Endodermal cell (in vitro differentiated cells): ENCODE measurements around the gene RBM44. TPM values are rescaled to one million over a fixed set of nuclear protein-coding genes. Genes with fewer than 3 reads are reported as not detected.
A peak's percentile ranks its signal among the peaks of the same experiment; 100 is the strongest.

Experiments
- DNase-seq: peaks from one replicate; pipeline ENCODE4 v3.0.0-alpha.2; 2017
- H3K27ac ChIP-seq: 2 replicates; pipeline ENCODE4 v1.5.1; 2013; ENCODE audit warnings: mild to moderate bottlenecking, low read depth, low read length, moderate library complexity
- H3K27me3 ChIP-seq: 2 replicates; pipeline ENCODE4 v1.6.1; 2013; ENCODE audit warnings: mild to moderate bottlenecking, low read length, moderate library complexity; ENCODE audit not compliant: insufficient read depth, control insufficient read depth, poor library complexity, severe bottlenecking
- H3K36me3 ChIP-seq: 2 replicates; pipeline ENCODE4 v1.7.0; 2013; ENCODE audit warnings: mild to moderate bottlenecking, low read length, moderate library complexity; ENCODE audit not compliant: control insufficient read depth, insufficient read depth
- H3K4me1 ChIP-seq: one replicate; pipeline ENCODE4 v1.7.0; 2013; ENCODE audit warnings: low read length; ENCODE audit not compliant: control insufficient read depth, insufficient read depth
- H3K4me3 ChIP-seq: 2 replicates; pipeline ENCODE4 v1.5.1; 2013; ENCODE audit warnings: mild to moderate bottlenecking, low read length, moderate library complexity
- H3K9ac ChIP-seq: 2 replicates; pipeline ENCODE4 v1.6.1; 2013; ENCODE audit warnings: mild to moderate bottlenecking, low read length, moderate library complexity; ENCODE audit not compliant: poor library complexity, severe bottlenecking; ENCODE audit errors: extremely low read depth
- H3K9me3 ChIP-seq: 2 replicates; pipeline ENCODE4 v1.6.1; 2013; ENCODE audit warnings: mild to moderate bottlenecking, low read length, moderate library complexity; ENCODE audit not compliant: control insufficient read depth
- H3K27ac Mint-ChIP-seq: 2 replicates; pipeline ENCODE4 v1.8.0; 2020; ENCODE audit warnings: mixed read lengths
- H3K27me3 Mint-ChIP-seq: 2 replicates; pipeline ENCODE4 v1.8.0; 2021; ENCODE audit warnings: mild to moderate bottlenecking, mixed read lengths; ENCODE audit not compliant: insufficient read depth
- H3K36me3 Mint-ChIP-seq: 2 replicates; pipeline ENCODE4 v1.8.0; 2020; ENCODE audit warnings: low read depth, mixed read lengths
- H3K4me1 Mint-ChIP-seq: 2 replicates; pipeline ENCODE4 v1.8.0; 2020; ENCODE audit warnings: mixed read lengths
- H3K4me3 Mint-ChIP-seq: 2 replicates; pipeline ENCODE4 v1.8.0; 2020; ENCODE audit warnings: mild to moderate bottlenecking, moderate library complexity, mixed read lengths
- H3K9me3 Mint-ChIP-seq: 2 replicates; pipeline ENCODE4 v1.8.0; 2020; ENCODE audit warnings: mild to moderate bottlenecking, mixed read lengths
- WGBS, 2 experiments: methylation state at CpG; one replicate each; pipeline versions ENCODE4 v1.1.5 to v1.1.7; 2013; ENCODE audit warnings: missing lambda C conversion rate in 2 of 2, mixed read lengths in 1 of 2; ENCODE audit not compliant: insufficient coverage in 1 of 2, insufficient read length in 1 of 2; 5-methylcytosine and 5-hydroxymethylcytosine counted together
- total RNA-seq, 2 donors: library from RNA; stranded (reverse); fragmentation: NEBNext Ultra II Directional in 1 of 2; extraction: Animal tissue kit (Norgen Biotek cat#: 25700) in 1 of 2; gene quantifications; 2 replicates in 1 of 2; 3 replicates in 1 of 2; pipeline ENCODE4 v1.2.1, GENCODE V29; 2021
- TF ChIP-seq, protein P1 (sequence below): fragments of 200-600 bp; sonication (generic); conservative IDR thresholded peaks from 2 replicates; pipeline ENCODE4 v1.5.0; 2021; ENCODE audit warnings: antibody characterized with exemption, mild to moderate bottlenecking

Gene RBM44
- total RNA-seq, 2 donors from 2014 or later: 0.42 to 1.2 TPM

- Histone ChIP-seq H3K27me3 (no peaks in the 10 kb centered on the region), H3K4me1 (no peaks in the 10 kb centered on the region), H3K36me3 (no peaks in the 10 kb centered on the region), H3K27ac (no peak overlapping the region), H3K4me3 (no peak overlapping the region), H3K9me3 (no peaks in the 10 kb centered on the region), H3K9ac (no peak overlapping the region)
- Mint-ChIP-seq H3K4me1 (no peaks in the 10 kb centered on the region), H3K27me3 (no peaks in the 10 kb centered on the region), H3K36me3 (no peaks in the 10 kb centered on the region), H3K4me3 (no peak overlapping the region), H3K27ac (no peak overlapping the region), H3K9me3 (no peaks in the 10 kb centered on the region)
- WGBS, 2 experiments: 90 to 97% methylated on average over 10 of the region's 10 CpGs
- peak; percentile 21 for DNase-seq
- TF ChIP-seq, protein P1, sequence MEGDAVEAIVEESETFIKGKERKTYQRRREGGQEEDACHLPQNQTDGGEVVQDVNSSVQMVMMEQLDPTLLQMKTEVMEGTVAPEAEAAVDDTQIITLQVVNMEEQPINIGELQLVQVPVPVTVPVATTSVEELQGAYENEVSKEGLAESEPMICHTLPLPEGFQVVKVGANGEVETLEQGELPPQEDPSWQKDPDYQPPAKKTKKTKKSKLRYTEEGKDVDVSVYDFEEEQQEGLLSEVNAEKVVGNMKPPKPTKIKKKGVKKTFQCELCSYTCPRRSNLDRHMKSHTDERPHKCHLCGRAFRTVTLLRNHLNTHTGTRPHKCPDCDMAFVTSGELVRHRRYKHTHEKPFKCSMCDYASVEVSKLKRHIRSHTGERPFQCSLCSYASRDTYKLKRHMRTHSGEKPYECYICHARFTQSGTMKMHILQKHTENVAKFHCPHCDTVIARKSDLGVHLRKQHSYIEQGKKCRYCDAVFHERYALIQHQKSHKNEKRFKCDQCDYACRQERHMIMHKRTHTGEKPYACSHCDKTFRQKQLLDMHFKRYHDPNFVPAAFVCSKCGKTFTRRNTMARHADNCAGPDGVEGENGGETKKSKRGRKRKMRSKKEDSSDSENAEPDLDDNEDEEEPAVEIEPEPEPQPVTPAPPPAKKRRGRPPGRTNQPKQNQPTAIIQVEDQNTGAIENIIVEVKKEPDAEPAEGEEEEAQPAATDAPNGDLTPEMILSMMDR: no peak
Observed at GRCh38 chr2:237889811-237890210, 91.2 kb downstream of the RBM44 start.

Other genes starting within 250 kb of the RBM44 start
- not detected for gene PRLH, start 232.2 kb upstream of the RBM44 start, total RNA-seq
- gene RAB17, start 208.0 kb upstream of the RBM44 start, total RNA-seq: 100 to 1,000 TPM; 235 to 369 TPM
- 100 to 1,000 TPM; 102 to 132 TPM for gene LRRFIP1, start 171.2 kb upstream of the RBM44 start, total RNA-seq
- gene RAMP1, start 60.8 kb downstream of the RBM44 start, total RNA-seq: 1 to 10 TPM in 1 of 2 donors, under 1 TPM in 1; 0.40 to 1.6 TPM
- gene UBE2F, start 168.2 kb downstream of the RBM44 start, total RNA-seq: 10 to 100 TPM; 58.3 to 59.2 TPM